Muscle of leg (tissue), 11 donors: ENCODE measurements around the gene GORASP1. TPM values are rescaled to one million over a fixed set of nuclear protein-coding genes. Genes with fewer than 3 reads are reported as not detected.
A peak's percentile ranks its signal among the peaks of the same experiment; 100 is the strongest.

Experiments
- DNase-seq: peaks from one replicate; pipeline ENCODE4 v3.0.0; 2013
- H3K27ac ChIP-seq: one replicate; pipeline ENCODE4 v1.5.1; 2013; ENCODE audit warnings: mild to moderate bottlenecking, low read length, control low read depth
- H3K27me3 ChIP-seq: one replicate; pipeline ENCODE4 v1.6.1; 2013; ENCODE audit warnings: low read length; ENCODE audit not compliant: control insufficient read depth, insufficient read depth
- H3K36me3 ChIP-seq: one replicate; pipeline ENCODE4 v1.6.1; 2013; ENCODE audit warnings: low read length; ENCODE audit not compliant: control insufficient read depth, insufficient read depth
- H3K4me1 ChIP-seq: one replicate; pipeline ENCODE4 v1.6.1; 2013; ENCODE audit warnings: low read length; ENCODE audit not compliant: control insufficient read depth, insufficient read depth
- H3K4me3 ChIP-seq: one replicate; pipeline ENCODE4 v1.5.1; 2013; ENCODE audit warnings: low read length, control low read depth
- H3K9me3 ChIP-seq: replicated peaks from 2 replicates; pipeline ENCODE4 v1.6.1; 2013; ENCODE audit warnings: low read depth, low read length; ENCODE audit not compliant: control insufficient read depth
- WGBS: methylation state at CpG from one replicate; pipeline ENCODE4 v1.1.5; 2013; ENCODE audit warnings: missing lambda C conversion rate; ENCODE audit not compliant: insufficient coverage; 5-methylcytosine and 5-hydroxymethylcytosine counted together
- polyA plus RNA-seq, 8 donors: library from polyadenylated mRNA; unstranded; fragments of 120-200 nt; gene quantifications; one replicate each; pipeline versions ENCODE4 v1.2.1 to v1.2.3, GENCODE V29; 2013; ENCODE audit warnings: inconsistent platforms in 1 of 8, low replicate concordance in 1 of 8; ENCODE audit not compliant: insufficient read length in 8 of 8, insufficient read depth in 1 of 8
- total RNA-seq: library from RNA; stranded (reverse); fragments of 120-200 nt; gene quantifications from one replicate; pipeline ENCODE4 v1.2.4, GENCODE V29; 2013

GORASP1 gene
- total and polyA plus RNA-seq, 9 donors, result 28.8 to 41.8 (median 34.5) TPM

DNA sequence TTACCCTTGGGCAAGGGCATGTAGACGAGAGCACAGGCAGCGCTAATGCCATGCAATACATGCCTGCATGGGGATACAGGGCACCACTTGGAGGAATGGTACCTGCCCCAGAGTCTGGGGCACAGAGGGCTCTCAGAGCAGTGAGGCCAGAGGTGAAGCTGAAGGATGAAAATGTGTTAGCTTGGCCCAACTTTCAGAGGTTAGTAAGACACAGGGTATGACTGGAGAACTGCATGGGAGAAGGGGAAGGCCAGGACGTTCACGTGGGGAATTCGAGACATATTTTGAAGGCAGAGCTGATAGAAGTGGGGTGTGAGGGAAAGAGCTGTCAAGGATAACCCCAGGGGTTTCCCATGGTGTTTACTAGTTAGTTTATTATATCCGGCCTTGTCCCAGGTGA, 26.4 kb upstream of the GORASP1 start:
- no peaks in the 10 kb centered on the region for H3K9me3 ChIP-seq
- 71% methylated on average over 5 of the region's 6 CpGs for WGBS
- no peak for DNase-seq
- H3K27ac ChIP-seq, result no peak overlapping the region
- no peaks in the 10 kb centered on the region for H3K27me3 ChIP-seq
- H3K4me1 ChIP-seq, result peaks cover 4% of the 10 kb centered on the region
- no peak overlapping the region for H3K4me3 ChIP-seq
- peaks cover 8% of the 10 kb centered on the region for H3K36me3 ChIP-seq

DNA sequence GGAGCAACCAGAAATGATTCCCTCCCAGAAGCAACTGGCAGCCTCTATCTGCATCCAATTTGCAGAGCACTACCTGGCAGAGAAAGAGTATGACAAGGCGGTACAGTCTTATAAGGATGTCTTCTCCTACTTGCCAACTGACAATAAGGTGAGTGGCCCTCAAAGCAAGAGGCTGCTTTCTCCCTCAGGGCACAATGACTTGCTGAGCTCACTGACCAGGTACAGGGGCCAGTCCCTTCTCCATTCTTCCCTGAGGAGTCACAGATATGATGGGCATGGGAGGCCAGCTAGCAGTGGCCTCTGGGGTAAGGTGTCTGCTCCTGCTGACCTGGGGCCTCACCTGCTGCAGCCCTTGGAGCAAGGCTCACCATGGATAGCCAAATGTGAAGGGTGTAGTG, 25.7 kb upstream of the GORASP1 start:
- no peak for DNase-seq
- Histone ChIP-seq H3K36me3 (peaks cover 4% of the 10 kb centered on the region), H3K9me3 (no peaks in the 10 kb centered on the region), H3K4me1 (no peaks in the 10 kb centered on the region), H3K27ac (no peak overlapping the region), H3K27me3 (no peaks in the 10 kb centered on the region), H3K4me3 (no peak overlapping the region)
- no CpG with 5 or more reads among the region's 1 CpG for WGBS

DNA sequence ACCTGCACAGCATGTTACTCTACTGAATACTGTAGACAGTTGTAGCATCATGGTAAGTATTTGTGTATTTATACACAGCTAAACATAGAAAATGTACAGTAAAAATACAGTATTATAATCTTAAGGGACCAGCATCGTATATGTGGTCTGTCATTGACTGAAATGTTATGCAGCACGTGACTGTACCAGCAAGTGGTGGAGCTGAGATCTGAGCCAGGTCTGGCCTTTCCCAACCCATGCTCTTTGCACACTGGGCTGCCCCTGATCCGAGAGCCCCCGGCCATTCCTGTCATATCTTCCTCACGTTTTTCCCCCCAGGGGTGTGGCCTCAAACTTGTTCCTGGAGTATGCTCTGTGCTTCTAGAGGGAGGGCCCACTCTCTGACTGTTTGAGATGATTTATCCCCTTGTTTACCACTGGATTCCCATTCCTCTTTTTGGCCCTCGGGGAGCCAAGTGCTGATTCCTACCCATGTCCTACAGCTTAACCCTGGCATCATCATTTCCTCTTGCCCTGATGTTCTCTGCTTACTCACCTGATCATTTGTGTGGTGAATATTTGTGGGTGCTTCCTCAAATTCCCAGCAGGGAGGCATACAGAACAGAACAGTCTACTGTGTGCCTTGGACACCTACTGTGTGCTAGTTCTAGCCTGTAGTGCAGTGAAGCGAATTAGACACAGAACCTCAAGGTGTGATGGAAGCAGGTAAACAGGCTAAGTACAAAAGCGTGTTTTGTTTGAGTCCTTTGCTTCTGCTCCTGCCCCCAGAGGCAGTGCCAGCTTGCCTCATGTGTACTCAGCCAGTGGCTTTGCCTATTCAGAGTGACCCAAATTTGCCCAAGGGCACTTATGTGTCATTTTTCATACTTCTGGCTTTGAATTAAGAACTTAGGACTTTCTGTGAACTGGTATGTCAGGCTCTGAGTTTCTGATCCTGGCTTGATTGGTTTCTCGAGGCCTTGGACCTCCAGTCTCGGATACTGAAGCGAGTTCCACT, 25.0 kb upstream of the GORASP1 start:
- 84% methylated on average over 7 of the region's 11 CpGs for WGBS
- no peak overlapping the region for H3K4me3 ChIP-seq
- DNase-seq, result no peak
- H3K36me3 ChIP-seq, result peaks cover 2% of the 10 kb centered on the region
- no peaks in the 10 kb centered on the region for H3K9me3 ChIP-seq
- H3K27ac ChIP-seq, result no peak overlapping the region
- no peaks in the 10 kb centered on the region for H3K27me3 ChIP-seq
- no peaks in the 10 kb centered on the region for H3K4me1 ChIP-seq

DNA sequence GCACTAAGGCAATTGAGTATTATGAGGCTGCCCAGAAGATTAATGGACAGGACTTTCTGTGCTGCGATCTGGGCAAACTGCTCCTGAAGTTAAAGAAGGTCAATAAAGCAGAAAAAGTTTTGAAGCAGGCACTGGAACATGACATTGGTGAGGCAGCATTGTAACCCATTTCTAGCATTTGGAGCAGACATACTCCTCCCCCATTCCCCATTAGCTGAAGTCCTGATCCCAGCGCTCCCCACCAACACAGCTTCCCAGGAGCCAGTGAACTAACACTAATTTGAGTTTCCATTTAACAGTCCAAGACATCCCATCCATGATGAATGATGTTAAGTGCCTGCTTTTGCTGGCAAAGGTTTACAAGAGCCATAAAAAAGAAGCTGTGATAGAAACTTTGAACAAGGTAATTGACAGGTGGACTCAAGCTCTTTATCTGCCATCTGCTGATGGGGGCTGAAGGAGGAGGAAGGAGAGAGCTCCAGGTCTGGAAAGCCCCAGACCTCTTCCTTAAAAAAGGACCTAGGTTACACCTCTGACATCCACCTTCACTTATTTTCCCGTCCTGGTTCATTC, 23.4 kb upstream of the GORASP1 start:
- no peak for DNase-seq
- Histone ChIP-seq H3K36me3 (peaks cover 2% of the 10 kb centered on the region), H3K27me3 (no peaks in the 10 kb centered on the region), H3K27ac (no peak overlapping the region), H3K4me1 (no peaks in the 10 kb centered on the region), H3K4me3 (no peak overlapping the region), H3K9me3 (no peaks in the 10 kb centered on the region)
- 66% methylated on average over 2 of the region's 3 CpGs for WGBS

DNA sequence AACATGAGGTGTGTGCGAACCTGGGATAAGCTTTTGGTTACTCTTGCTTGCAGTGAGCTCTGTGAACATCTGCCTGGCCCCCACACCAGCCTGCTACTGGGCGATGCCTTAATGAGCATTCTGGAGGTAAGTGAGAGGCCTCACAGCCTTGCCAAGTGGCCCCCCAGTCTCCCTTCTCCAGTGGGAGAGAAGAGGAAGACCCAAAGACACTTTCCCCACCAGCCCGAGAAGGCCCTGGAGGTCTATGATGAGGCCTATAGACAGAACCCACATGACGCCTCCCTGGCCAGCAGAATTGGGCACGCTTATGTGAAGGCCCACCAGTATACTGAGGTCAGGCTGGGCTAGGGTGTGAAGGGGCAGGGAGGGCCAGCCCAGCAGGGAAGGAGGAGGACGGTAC, 22.6 kb upstream of the GORASP1 start:
- H3K36me3 ChIP-seq, result peaks cover 2% of the 10 kb centered on the region
- WGBS, result 72% methylated on average over 3 of the region's 6 CpGs
- H3K9me3 ChIP-seq, result no peaks in the 10 kb centered on the region
- no peaks in the 10 kb centered on the region for H3K4me1 ChIP-seq
- H3K4me3 ChIP-seq, result no peak overlapping the region
- no peaks in the 10 kb centered on the region for H3K27me3 ChIP-seq
- H3K27ac ChIP-seq, result no peak overlapping the region
- no peak for DNase-seq

DNA sequence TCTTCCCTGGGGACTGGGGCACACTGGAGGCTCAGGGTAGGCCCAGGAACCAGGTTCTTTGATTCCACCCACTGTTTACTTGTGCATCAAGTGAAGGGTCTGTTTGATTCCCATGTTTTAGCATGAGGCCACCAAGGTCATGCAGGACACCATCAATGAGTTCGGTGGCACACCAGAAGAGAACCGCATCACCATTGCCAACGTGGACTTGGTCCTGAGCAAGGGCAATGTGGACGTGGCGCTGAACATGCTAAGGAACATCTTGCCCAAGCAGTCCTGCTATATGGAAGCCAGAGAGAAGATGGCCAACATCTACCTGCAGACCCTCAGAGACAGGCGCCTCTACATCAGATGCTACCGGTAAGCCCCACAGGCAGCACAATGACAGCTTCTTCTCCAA, 21.5 kb upstream of the GORASP1 start:
- Histone ChIP-seq H3K27me3 (no peaks in the 10 kb centered on the region), H3K9me3 (no peaks in the 10 kb centered on the region), H3K27ac (no peak overlapping the region), H3K36me3 (peaks cover 2% of the 10 kb centered on the region), H3K4me3 (no peak overlapping the region), H3K4me1 (no peaks in the 10 kb centered on the region)
- 97% methylated on average over 7 of the region's 7 CpGs for WGBS
- no peak for DNase-seq

DNA sequence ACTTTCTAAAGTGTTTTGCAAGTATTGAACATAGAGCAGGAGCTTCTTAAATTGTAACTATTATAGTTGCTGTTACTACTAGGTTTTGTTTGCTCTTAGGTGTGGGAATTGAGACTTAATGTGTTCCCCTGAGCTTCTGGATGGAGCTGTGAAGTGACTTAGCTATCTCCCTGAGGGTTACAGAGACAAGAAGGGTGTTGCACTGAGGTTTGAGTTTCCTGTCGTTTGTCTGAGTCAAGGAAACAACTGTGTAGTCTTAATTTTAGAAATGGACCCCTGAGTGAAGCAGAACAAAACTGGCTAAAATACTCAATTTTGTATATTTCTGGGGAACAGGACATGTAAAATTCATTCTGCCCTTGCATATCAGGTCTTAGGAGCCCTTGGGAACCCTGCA, 20.5 kb upstream of the GORASP1 start:
- Histone ChIP-seq H3K4me1 (no peaks in the 10 kb centered on the region), H3K36me3 (peaks cover 2% of the 10 kb centered on the region), H3K27me3 (no peaks in the 10 kb centered on the region), H3K27ac (no peak overlapping the region), H3K4me3 (no peak overlapping the region), H3K9me3 (no peaks in the 10 kb centered on the region)
- WGBS, result no CpG with 5 or more reads among the region's 1 CpG
- DNase-seq, result no peak

DNA sequence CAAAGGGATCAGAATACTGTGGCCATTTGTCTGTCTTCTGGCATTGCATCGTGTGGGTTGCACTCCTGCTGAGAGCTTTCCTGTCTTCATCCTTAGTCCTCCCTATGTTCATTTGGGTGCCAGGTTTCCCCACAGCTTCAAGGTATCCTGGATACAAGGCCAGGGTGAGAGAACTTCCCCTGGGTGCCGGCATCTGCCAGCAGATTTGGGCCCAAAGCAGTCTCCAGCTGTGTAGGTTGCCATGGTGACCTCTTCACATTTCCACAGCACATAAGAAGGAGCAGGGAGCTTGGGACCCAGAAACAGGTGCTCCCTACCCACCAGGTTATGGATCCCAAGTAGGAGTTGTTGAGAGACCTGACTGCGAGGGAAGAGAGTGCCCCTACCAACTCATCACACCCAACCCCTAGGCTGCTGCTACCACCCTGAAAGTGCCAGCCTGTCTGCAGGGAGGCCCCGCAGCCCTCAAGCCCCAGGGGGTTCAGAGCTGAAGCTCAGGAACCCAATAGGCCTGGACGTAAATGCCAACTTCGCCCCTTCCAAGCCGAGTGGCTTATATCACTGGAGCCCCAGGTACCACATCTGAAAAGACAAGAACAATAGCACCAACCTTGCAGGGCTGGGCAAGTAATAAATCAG, 20.0 kb upstream of the GORASP1 start:
- no peaks in the 10 kb centered on the region for H3K4me1 ChIP-seq
- peaks cover 2% of the 10 kb centered on the region for H3K36me3 ChIP-seq
- 76% methylated on average over 4 of the region's 7 CpGs for WGBS
- no peak overlapping the region for H3K27ac ChIP-seq
- no peaks in the 10 kb centered on the region for H3K27me3 ChIP-seq
- H3K4me3 ChIP-seq, result no peak overlapping the region
- DNase-seq, result no peak
- no peaks in the 10 kb centered on the region for H3K9me3 ChIP-seq

- H3K27ac ChIP-seq, result no peak overlapping the region
- no peaks in the 10 kb centered on the region for H3K4me1 ChIP-seq
- no peaks in the 10 kb centered on the region for H3K27me3 ChIP-seq
- H3K4me3 ChIP-seq, result no peak overlapping the region
- peak; percentile 70 for DNase-seq
- 34% methylated on average over 4 of the region's 6 CpGs for WGBS
- peaks cover 2% of the 10 kb centered on the region for H3K36me3 ChIP-seq
- no peaks in the 10 kb centered on the region for H3K9me3 ChIP-seq
Observed at GRCh38 chr3:39126532-39127071, 19.2 kb upstream of the GORASP1 start.
